NCI-H2107 (cell line): Measurements from ENCODE around the gene CHTF18.
"Not testable (repeated sequence)": the region's sequence is repeated elsewhere in the genome, so short reads cannot be mapped to it uniquely, and the experiment has no call there.

Experiments used
- DNase-seq: peaks from one replicate; lab custom pipeline; 2025; lab: John Stamatoyannopoulos, UW

CHTF18 gene

DNA sequence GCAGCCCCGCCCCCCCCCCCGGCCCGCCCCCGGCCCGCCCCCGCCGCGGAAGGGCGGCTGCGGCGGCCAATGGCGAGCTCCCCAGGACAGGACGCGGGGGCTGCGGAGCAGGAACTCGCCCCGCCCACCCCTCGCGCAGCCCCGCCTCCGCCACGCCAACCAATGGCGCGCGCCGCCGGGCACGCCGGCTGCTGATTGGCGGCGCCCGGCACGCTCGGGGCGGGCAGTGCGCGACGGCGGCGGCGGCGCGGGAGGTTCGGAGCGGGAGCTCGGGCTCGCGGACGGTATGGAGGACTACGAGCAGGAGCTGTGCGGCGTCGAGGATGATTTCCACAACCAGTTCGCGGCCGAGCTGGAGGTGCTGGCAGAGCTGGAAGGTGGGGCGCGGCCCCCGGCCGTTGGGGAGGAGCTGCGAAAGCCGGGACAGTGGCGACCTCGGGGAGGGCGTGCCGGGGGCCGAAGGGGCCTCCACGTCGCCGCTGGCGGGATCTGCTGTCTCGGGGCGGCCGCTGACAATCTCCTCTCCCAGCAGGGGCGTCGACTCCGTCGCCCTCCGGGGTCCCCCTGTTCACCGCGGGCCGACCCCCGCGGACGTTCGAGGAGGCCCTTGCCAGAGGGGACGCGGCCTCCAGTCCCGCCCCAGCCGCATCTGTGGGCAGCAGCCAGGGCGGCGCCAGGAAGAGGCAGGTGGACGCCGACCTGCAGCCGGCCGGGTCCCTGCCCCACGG is at the start of gene CHTF18:
TSS of gene CHTF18 (plus strand) at position 222 of the 728 bp plus-strand sequence. CDS start at position 287, 65 bp downstream.
- DNase-seq, result peak; percentile 91

DNA sequence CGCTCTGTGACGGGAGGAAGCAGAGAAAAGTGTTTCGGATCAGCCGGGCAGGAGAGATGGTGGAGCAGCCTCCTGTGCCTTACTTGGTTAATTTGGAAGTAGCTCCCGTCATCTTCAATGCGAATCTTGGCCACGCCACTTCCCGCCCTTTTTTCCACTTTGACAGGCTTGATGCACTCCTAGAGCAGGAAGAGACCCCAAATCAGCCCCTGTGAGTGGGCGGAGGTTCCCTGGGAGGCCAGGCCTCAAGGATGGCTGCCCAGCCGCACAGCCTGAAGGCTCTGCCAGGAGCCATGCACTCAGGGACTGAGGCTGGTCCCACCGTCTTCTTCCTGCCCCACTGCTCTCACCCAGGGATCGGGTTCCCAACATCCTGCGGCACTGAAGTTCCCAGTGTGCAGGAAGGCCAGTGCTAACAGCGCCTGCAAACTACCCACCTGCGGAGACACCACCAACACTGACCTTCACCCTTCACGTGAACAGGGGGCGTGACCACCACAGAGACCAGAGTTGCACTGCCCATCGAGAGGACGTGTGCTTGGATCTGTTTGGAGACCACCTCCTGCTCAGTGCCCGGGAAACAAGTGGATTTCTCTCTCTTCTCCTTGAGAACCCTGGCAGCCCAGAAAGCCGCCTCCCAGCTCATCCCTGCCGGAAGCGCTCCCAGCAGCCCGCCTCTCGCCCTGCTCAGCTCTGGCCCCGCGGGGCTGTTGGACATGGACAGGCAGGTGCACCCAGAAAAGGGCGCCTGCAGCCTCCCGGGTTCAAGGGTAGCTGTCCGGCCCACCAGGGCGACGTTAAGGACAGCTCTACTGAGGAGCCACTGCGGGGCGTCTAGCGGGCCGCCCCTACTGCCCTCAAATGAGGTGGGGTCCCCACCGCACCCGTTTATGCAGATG is 48.6 kb upstream of the CHTF18 start:
- no peak for DNase-seq

DNA sequence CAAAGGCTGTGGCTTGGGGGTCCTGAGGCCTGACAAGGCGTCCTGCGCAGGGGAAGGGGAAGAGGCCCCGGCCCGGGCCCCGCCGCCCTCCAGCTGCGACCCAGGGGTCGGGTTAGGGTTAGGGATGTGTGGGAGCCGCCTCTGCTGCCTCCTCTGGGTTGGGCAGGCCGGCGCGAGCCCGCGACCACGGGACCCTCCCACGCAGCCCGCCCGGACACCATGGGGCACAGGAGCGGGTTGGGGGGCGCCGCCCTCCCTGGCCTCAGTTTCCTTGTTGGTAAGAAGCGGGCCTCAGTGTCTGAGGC is 48.0 kb upstream of the CHTF18 start:
- DNase-seq, result no peak

DNA sequence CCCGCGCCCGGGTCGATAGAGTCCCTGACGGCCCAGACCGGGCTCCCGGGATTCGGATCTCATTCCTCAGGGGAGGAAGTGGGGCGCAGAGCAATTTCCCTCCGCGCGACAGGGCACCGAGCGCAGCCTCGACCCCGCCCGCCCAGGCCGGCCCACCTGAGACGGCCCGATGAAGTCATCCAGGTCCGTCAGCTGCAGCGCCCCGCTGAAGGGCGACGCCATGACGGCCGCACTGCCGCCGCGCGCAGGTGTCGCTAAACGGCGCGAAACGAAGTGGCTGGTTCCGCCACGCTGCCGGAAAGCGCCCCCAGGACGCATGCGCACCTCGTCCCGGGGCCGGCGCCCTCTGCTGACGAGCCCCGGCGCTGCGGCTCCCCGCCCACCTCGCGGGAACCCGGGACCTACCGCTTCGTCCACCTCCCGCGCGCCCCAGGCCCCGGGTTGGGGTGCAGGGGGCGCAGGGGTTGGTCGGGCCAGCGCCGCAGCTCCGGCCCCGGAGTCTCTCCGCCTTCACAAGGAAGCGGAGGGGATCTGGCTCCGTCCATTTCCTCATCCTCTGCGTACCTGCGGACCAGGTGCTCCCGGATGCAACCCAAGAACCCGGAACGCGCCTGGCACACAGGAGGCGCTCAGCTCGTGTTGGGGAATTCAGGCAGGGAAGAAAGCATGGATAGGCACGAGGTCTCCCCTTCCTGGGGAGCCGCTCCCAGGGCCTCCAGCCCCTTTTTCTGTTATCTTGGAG is 47.5 kb upstream of the CHTF18 start, which contains the start of gene CIAO3:
TSS of gene CIAO3 (minus strand) at position 234 of the 742 bp plus-strand sequence. CDS start at position 222, 12 bp downstream.
- peak; percentile 87 for DNase-seq

- DNase-seq, result no peak
Observed at GRCh38 chr16:741986-742629, 46.3 kb upstream of the CHTF18 start.

- DNase-seq, result not testable (repeated sequence)
Observed at GRCh38 chr16:742894-743293, 45.5 kb upstream of the CHTF18 start.

GRCh38 chr16:743794-744500 is 44.5 kb upstream of the CHTF18 start:
- no peak for DNase-seq

DNA sequence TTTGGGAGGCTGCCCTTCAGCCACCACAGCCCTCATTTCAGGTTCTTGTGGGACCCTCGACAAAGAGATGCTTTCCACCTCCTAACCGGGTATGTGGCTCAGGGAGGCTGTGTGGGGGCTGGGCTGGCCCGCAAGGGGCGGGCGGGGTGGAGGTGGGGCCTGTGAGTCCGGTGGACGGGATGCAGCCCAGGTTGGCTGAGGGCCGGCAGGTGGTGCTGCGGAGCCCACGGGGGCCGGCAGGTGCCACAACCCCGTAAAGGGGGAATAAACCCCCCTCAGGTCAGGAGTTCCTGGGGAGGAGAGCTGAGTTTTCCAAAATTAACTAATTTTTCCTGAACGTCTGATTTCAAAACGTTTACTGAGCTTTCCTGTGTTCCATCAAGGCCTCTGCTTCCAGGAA is 42.7 kb upstream of the CHTF18 start:
- no peak for DNase-seq

- DNase-seq, result no peak
Observed at GRCh38 chr16:746637-747036, 41.8 kb upstream of the CHTF18 start.

GRCh38 chr16:747978-748746 is 40.3 kb upstream of the CHTF18 start:
- no peak for DNase-seq

- DNase-seq, result no peak
Observed at GRCh38 chr16:749010-749409, 39.4 kb upstream of the CHTF18 start.

DNA sequence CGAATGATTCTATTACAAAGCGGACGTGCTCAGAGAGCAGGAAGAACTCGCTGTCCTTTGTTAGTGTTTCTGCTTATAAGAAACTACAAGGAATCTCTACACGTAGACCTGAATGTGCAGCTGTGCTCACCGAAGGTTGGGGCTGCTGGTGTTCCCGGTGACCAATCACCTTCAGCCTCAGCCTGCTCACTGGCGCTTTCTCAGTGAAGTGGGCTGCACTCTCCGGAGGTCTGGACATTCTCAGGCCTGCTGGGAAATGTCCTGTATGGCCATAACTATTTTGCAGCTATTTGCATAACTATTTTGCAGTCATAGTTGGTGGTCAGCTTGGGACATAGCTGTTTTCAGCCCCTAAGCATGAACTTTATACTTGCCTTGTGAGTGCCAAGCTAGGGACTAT is 37.9 kb upstream of the CHTF18 start:
- DNase-seq, result no peak

GRCh38 chr16:751152-752006 is 37.0 kb upstream of the CHTF18 start:
- no peak for DNase-seq

- no peak for DNase-seq
Observed at GRCh38 chr16:752007-752312, 36.5 kb upstream of the CHTF18 start.

GRCh38 chr16:754121-754607 is 34.3 kb upstream of the CHTF18 start:
- not testable (repeated sequence) for DNase-seq

GRCh38 chr16:754656-755055 is 33.8 kb upstream of the CHTF18 start:
- DNase-seq, result no peak

GRCh38 chr16:756428-756827 is 32.0 kb upstream of the CHTF18 start:
- DNase-seq, result no peak

- no peak for DNase-seq
Observed at GRCh38 chr16:759110-759910, 29.1 kb upstream of the CHTF18 start.

GRCh38 chr16:760065-760464 is 28.4 kb upstream of the CHTF18 start:
- no peak for DNase-seq
